Measurements from ENCODE around the gene PARVG. TPM values are rescaled to one million over a fixed set of nuclear protein-coding genes. Genes with fewer than 3 reads are reported as not detected.

The PARVG gene
- total and polyA plus RNA-seq, 2 donors (not counting 3 experiments of a cell fraction or from before 2014, with no cell fraction given), result 0.82 TPM; not detected in 1

- BruUV-seq (replicated peaks), result no TSS peak
- Histone ChIP-seq H3K27ac (ENCODE audit: insufficient read depth, low read depth, low read length) (no peak overlapping the region), H3K9me3 (replicated peaks; ENCODE audit: control insufficient read depth, insufficient read depth, low read length) (no peaks in the 10 kb centered on the region), H3K9ac (replicated peaks; ENCODE audit: extremely low read depth, insufficient read depth, low read length) (no peak overlapping the region), H3K4me2 (ENCODE audit: insufficient read depth, low read length) (no peak overlapping the region), H3K9me1 (replicated peaks; ENCODE audit: control insufficient read depth, extremely low read depth, insufficient read depth, low read length) (no peaks in the 10 kb centered on the region), H3K79me2 (ENCODE audit: control insufficient read depth, insufficient read depth, low read length) (no peaks in the 10 kb centered on the region), H3K27me3 (ENCODE audit: control insufficient read depth in 2 of 2, insufficient read depth in 2 of 2, low read length in 2 of 2) (no peaks in the 10 kb centered on the region), H4K20me1 (replicated peaks; ENCODE audit: control insufficient read depth, extremely low read depth, insufficient read depth, low read length) (no peaks in the 10 kb centered on the region), H2AFZ (ENCODE audit: low read depth, low read length) (no peak overlapping the region), H3K4me1 (ENCODE audit: control insufficient read depth, extremely low read depth, insufficient read depth, low read length) (no peaks in the 10 kb centered on the region), H3K36me3 (ENCODE audit: control insufficient read depth in 2 of 2, extremely low read depth in 1 of 2, insufficient read depth in 2 of 2, low read length in 2 of 2) (no peaks in the 10 kb centered on the region), H3K4me3 (replicated peaks in 1 of 3; ENCODE audit: insufficient read depth in 1 of 3, low read depth in 1 of 3, low read length in 3 of 3) (no peak overlapping the region)
- intact Hi-C loops (cut with micrococcal nuclease), result no loop called here
- DNase-seq (ENCODE audit: low read depth, low spot score) (no peak), FAIRE-seq (no peak)
- TF ChIP-seq FOS (IDR thresholded peaks at IDR 0.05; ENCODE audit: borderline replicate concordance, insufficient read depth, low read length) (no peak), MYC (IDR thresholded peaks at IDR 0.05; ENCODE audit: low read depth, low read length) (no peak), GATA2 (IDR thresholded peaks at IDR 0.05; ENCODE audit: insufficient read depth, insufficient read length, low read depth, low read length) (no peak), EZH2 (IDR thresholded peaks at IDR 0.05; ENCODE audit: borderline replicate concordance, low read depth, low read length, severe bottlenecking) (no peak), POLR2A (IDR thresholded peaks at IDR 0.05; ENCODE audit: low read depth, low read length) (no peak), CTCF (IDR thresholded peaks at IDR 0.05; ENCODE audit: extremely low read depth in 1 of 2, insufficient read depth in 1 of 2, low read depth in 1 of 2, low read length in 2 of 2) (no peak), JUN (IDR thresholded peaks at IDR 0.05; ENCODE audit: borderline replicate concordance, insufficient read depth, insufficient read length, low read depth) (no peak), POLR2AphosphoS5 (IDR thresholded peaks at IDR 0.05; ENCODE audit: insufficient read depth, low read depth, low read length) (no peak), MAX (IDR thresholded peaks at IDR 0.05; ENCODE audit: insufficient read depth, insufficient read length) (no peak)
- dilution Hi-C loops (cut with MboI; ENCODE audit: extremely low pct_ligation_motif_present, low sequenced_read_pairs), result no loop called here
- CTCF ChIA-PET, result no interaction called here
- POLR2A ChIA-PET, result no interaction called here
Measured at GRCh38 chr22:44219101-44219870, 38.6 kb downstream of the PARVG start.

Measured in endothelial cell of umbilical vein (primary cell).